ENCODE data around the gene MLLT6. TPM values are rescaled to one million over a fixed set of nuclear protein-coding genes. Genes with fewer than 3 reads are reported as not detected.

Gene MLLT6
- polyA plus RNA-seq, 3 donors, result 0.72 to 55.4 (median 0.82) TPM

- no peak overlapping the region for H3K9ac ChIP-seq (ENCODE audit: insufficient read depth, low read length, poor library complexity, severe bottlenecking)
- H2AFZ ChIP-seq (ENCODE audit: insufficient read depth, low read depth, low read length, poor library complexity, severe bottlenecking), result no peak overlapping the region
- no peaks in the 10 kb centered on the region for H3K79me2 ChIP-seq (ENCODE audit: insufficient read depth, low read length)
- H3K4me3 ChIP-seq (replicated peaks in 1 of 3; ENCODE audit: low read depth in 2 of 3, low read length in 3 of 3), result no peak overlapping the region
- peaks cover 43 to 44% of the 10 kb centered on the region in 2 donors for H3K4me1 ChIP-seq (ENCODE audit: control insufficient read depth in 1 of 2, insufficient read depth in 2 of 2, low read length in 2 of 2)
- H3K9me3 ChIP-seq (replicated peaks in 1 of 2; ENCODE audit: control insufficient read depth in 1 of 2, insufficient read depth in 1 of 2, low read length in 2 of 2), result no peaks in the 10 kb centered on the region
- intact Hi-C loops (cut with micrococcal nuclease), result no loop called here
- no peak for DNase-seq
- H3K27me3 Mint-ChIP-seq (ENCODE audit: low read depth in 3 of 3), result peaks cover 4 to 14% (median 12%) of the 10 kb centered on the region in 3 donors
- H3K4me2 ChIP-seq (replicated peaks; ENCODE audit: extremely low read depth, low read length, poor library complexity, severe bottlenecking), result no peak overlapping the region
- H3K27ac Mint-ChIP-seq, result peak overlapping the region in 1 of 7 donors; percentile 39
- H3K9me3 Mint-ChIP-seq, result peaks cover 0 to 3% (median 0%) of the 10 kb centered on the region in 7 donors
- H3K27me3 ChIP-seq (ENCODE audit: control insufficient read depth in 2 of 2, insufficient read depth in 2 of 2, low read length in 2 of 2), result no peaks in the 10 kb centered on the region
- no peak overlapping the region for H3K27ac ChIP-seq (ENCODE audit: low read depth in 1 of 2, low read length in 2 of 2)
- H4K20me1 ChIP-seq (ENCODE audit: insufficient read depth, low read length), result peaks cover 10% of the 10 kb centered on the region
- H3K36me3 Mint-ChIP-seq, result peaks cover 15 to 20% of the 10 kb centered on the region in 2 donors
- H3K4me1 Mint-ChIP-seq, result peaks cover 46% of the 10 kb centered on the region
- no peak overlapping the region for H3K4me3 Mint-ChIP-seq
- TF ChIP-seq CTCF (IDR thresholded peaks at IDR 0.05), result no peak
- peaks cover 5 to 10% of the 10 kb centered on the region in 2 donors for H3K36me3 ChIP-seq (replicated peaks in 1 of 2; ENCODE audit: control insufficient read depth in 1 of 2, insufficient read depth in 2 of 2, low read length in 2 of 2)
- WGBS (ENCODE audit: insufficient coverage), result 97% methylated on average over 4 of the region's 7 CpGs
Measured at GRCh38 chr17:38732376-38733281, 27.6 kb downstream of the MLLT6 start.

- TF ChIP-seq CTCF (IDR thresholded peaks at IDR 0.05), result no peak
- Histone ChIP-seq H3K27me3 (ENCODE audit: control insufficient read depth in 2 of 2, insufficient read depth in 2 of 2, low read length in 2 of 2) (no peaks in the 10 kb centered on the region), H2AFZ (ENCODE audit: insufficient read depth, low read depth, low read length, poor library complexity, severe bottlenecking) (no peak overlapping the region), H3K9ac (ENCODE audit: insufficient read depth, low read length, poor library complexity, severe bottlenecking) (no peak overlapping the region), H3K4me2 (replicated peaks; ENCODE audit: extremely low read depth, low read length, poor library complexity, severe bottlenecking) (no peak overlapping the region), H4K20me1 (ENCODE audit: insufficient read depth, low read length) (peaks cover 10% of the 10 kb centered on the region), H3K4me1 (ENCODE audit: control insufficient read depth in 1 of 2, insufficient read depth in 2 of 2, low read length in 2 of 2) (peaks cover 35 to 36% of the 10 kb centered on the region in 2 donors), H3K4me3 (replicated peaks in 1 of 3; ENCODE audit: low read depth in 2 of 3, low read length in 3 of 3) (no peak overlapping the region), H3K79me2 (ENCODE audit: insufficient read depth, low read length) (no peaks in the 10 kb centered on the region), H3K27ac (ENCODE audit: low read depth in 1 of 2, low read length in 2 of 2) (no peak overlapping the region), H3K9me3 (replicated peaks in 1 of 2; ENCODE audit: control insufficient read depth in 1 of 2, insufficient read depth in 1 of 2, low read length in 2 of 2) (no peaks in the 10 kb centered on the region), H3K36me3 (replicated peaks in 1 of 2; ENCODE audit: control insufficient read depth in 1 of 2, insufficient read depth in 2 of 2, low read length in 2 of 2) (peaks cover 5 to 10% of the 10 kb centered on the region in 2 donors)
- Mint-ChIP-seq H3K9me3 (no peaks in the 10 kb centered on the region), H3K27me3 (ENCODE audit: low read depth in 3 of 3) (peaks cover 10 to 12% (median 11%) of the 10 kb centered on the region in 3 donors), H3K4me1 (peaks cover 37% of the 10 kb centered on the region), H3K4me3 (no peak overlapping the region), H3K36me3 (peaks cover 15 to 18% of the 10 kb centered on the region in 2 donors), H3K27ac (peak overlapping the region in 1 of 7 donors; percentile 30)
- WGBS (ENCODE audit: insufficient coverage), result 87% methylated on average over 8 of the region's 9 CpGs
- intact Hi-C loops (cut with micrococcal nuclease), result no loop called here
- DNase-seq, result no peak
Measured at GRCh38 chr17:38733282-38733981, 28.4 kb downstream of the MLLT6 start.
